Activated T-helper 2 cell treated with anti-CD3 and anti-CD28 coated beads, Interferon-gamma antibody, Interleukin-2, Interleukin-4, amounts not matched to agents 10 μg/mL and 5 μg/mL and 100 μg/mL, durations not matched to agents 14 hours and 24 hours and 36 hours (primary cell): ENCODE measurements around the gene ZMAT3. TPM values are rescaled to one million over a fixed set of nuclear protein-coding genes. Genes with fewer than 3 reads are reported as not detected.

Source experiments
- DNase-seq: peaks from one replicate; pipeline ENCODE4 v3.0.0; 2021; ENCODE audit warnings: low spot score
- H3K27ac Mint-ChIP-seq: one replicate; pipeline ENCODE4 v1.8.0; 2021; ENCODE audit warnings: mixed read lengths
- H3K27me3 Mint-ChIP-seq: one replicate; pipeline ENCODE4 v1.8.0; 2021; ENCODE audit warnings: low read depth, mixed read lengths
- H3K36me3 Mint-ChIP-seq: one replicate; pipeline ENCODE4 v1.8.0; 2021; ENCODE audit warnings: low read depth, mixed read lengths
- H3K4me1 Mint-ChIP-seq: one replicate; pipeline ENCODE4 v1.8.0; 2021; ENCODE audit warnings: low read depth, mixed read lengths
- H3K4me3 Mint-ChIP-seq: one replicate; pipeline ENCODE4 v1.8.0; 2021; ENCODE audit warnings: low read depth, mild to moderate bottlenecking, moderate library complexity, mixed read lengths
- H3K9me3 Mint-ChIP-seq: one replicate; pipeline ENCODE4 v1.8.0; 2021; ENCODE audit warnings: mixed read lengths
- intact Hi-C: fragments of 100-400 bp; cut with micrococcal nuclease; formaldehyde crosslinking; loops from one replicate; pipeline ENCODE4 v1.15.1; 2023
- total RNA-seq: library from RNA; stranded (reverse); gene quantifications from 2 replicates; pipeline ENCODE4 v1.2.3, GENCODE V29; 2022

ZMAT3 gene
- total RNA-seq, 1 donor from 2014 or later = 8.9 TPM

- Mint-ChIP-seq H3K27me3 (no peaks in the 10 kb centered on the region), H3K27ac (no peak overlapping the region), H3K4me3 (no peak overlapping the region), H3K4me1 (peaks cover 18% of the 10 kb centered on the region), H3K9me3 (no peaks in the 10 kb centered on the region), H3K36me3 (no peaks in the 10 kb centered on the region)
- intact Hi-C loops = no loop called here
- no peak for DNase-seq
Observed at GRCh38 chr3:179082416-179082815, 10.8 kb upstream of the ZMAT3 start.

- DNase-seq = no peak
- peaks cover 18% of the 10 kb centered on the region for H3K4me1 Mint-ChIP-seq
- no peaks in the 10 kb centered on the region for H3K36me3 Mint-ChIP-seq
- no peaks in the 10 kb centered on the region for H3K27me3 Mint-ChIP-seq
- intact Hi-C loops = no loop called here
- H3K27ac Mint-ChIP-seq = no peak overlapping the region
- H3K9me3 Mint-ChIP-seq = no peaks in the 10 kb centered on the region
- no peak overlapping the region for H3K4me3 Mint-ChIP-seq
Observed at GRCh38 chr3:179081885-179082284, 10.3 kb upstream of the ZMAT3 start.

GRCh38 chr3:179079537-179079936, 7.9 kb upstream of the ZMAT3 start:
- intact Hi-C loops = no loop called here
- Mint-ChIP-seq H3K4me1 (peaks cover 23% of the 10 kb centered on the region), H3K4me3 (no peak overlapping the region), H3K36me3 (no peaks in the 10 kb centered on the region), H3K27me3 (no peaks in the 10 kb centered on the region), H3K27ac (no peak overlapping the region), H3K9me3 (no peaks in the 10 kb centered on the region)
- no peak for DNase-seq

GRCh38 chr3:179076243-179077027, 4.8 kb upstream of the ZMAT3 start:
- Mint-ChIP-seq H3K36me3 (no peaks in the 10 kb centered on the region), H3K4me1 (peaks cover 22% of the 10 kb centered on the region), H3K9me3 (no peaks in the 10 kb centered on the region), H3K4me3 (no peak overlapping the region), H3K27me3 (no peaks in the 10 kb centered on the region), H3K27ac (no peak overlapping the region)
- intact Hi-C loops = no loop called here
- DNase-seq = no peak

GRCh38 chr3:179074656-179075055, 3.0 kb upstream of the ZMAT3 start:
- H3K4me1 Mint-ChIP-seq = peaks cover 24% of the 10 kb centered on the region
- no peak overlapping the region for H3K27ac Mint-ChIP-seq
- DNase-seq = no peak
- no peaks in the 10 kb centered on the region for H3K9me3 Mint-ChIP-seq
- no peaks in the 10 kb centered on the region for H3K27me3 Mint-ChIP-seq
- intact Hi-C loops = loop anchor here (5.0 kb wide), 2 partner anchors 37 to 528 kb away; partner anchors contain the start of genes MRPL47 and NDUFB5
- H3K36me3 Mint-ChIP-seq = peaks cover 2% of the 10 kb centered on the region
- no peak overlapping the region for H3K4me3 Mint-ChIP-seq

GRCh38 chr3:179073816-179074215, 2.2 kb upstream of the ZMAT3 start:
- Mint-ChIP-seq H3K4me3 (peak overlapping the region; percentile 42), H3K27me3 (no peaks in the 10 kb centered on the region), H3K36me3 (peaks cover 2% of the 10 kb centered on the region), H3K4me1 (peaks cover 28% of the 10 kb centered on the region), H3K9me3 (no peaks in the 10 kb centered on the region), H3K27ac (no peak overlapping the region)
- intact Hi-C loops = loop anchor here (5.0 kb wide), 2 partner anchors 37 to 528 kb away; partner anchors contain the start of genes MRPL47 and NDUFB5
- DNase-seq = no peak

GRCh38 chr3:179072100-179072438, 460 bp upstream of the ZMAT3 start:
- Mint-ChIP-seq H3K9me3 (no peaks in the 10 kb centered on the region), H3K27me3 (no peaks in the 10 kb centered on the region), H3K4me3 (peak overlapping the region; percentile 76), H3K27ac (peak overlapping the region; percentile 73), H3K4me1 (peaks cover 31% of the 10 kb centered on the region), H3K36me3 (peaks cover 7% of the 10 kb centered on the region)
- peak; percentile 36 for DNase-seq
- intact Hi-C loops = loop anchor here (5.0 kb wide), 2 partner anchors 35 to 530 kb away; partner anchors contain the start of genes MRPL47 and NDUFB5

- Mint-ChIP-seq H3K4me1 (peaks cover 31% of the 10 kb centered on the region), H3K4me3 (peak overlapping the region; percentile 98), H3K27ac (peak overlapping the region; percentile 94), H3K27me3 (no peaks in the 10 kb centered on the region), H3K36me3 (peaks cover 16% of the 10 kb centered on the region), H3K9me3 (no peaks in the 10 kb centered on the region)
- DNase-seq = no peak
- intact Hi-C loops = loop anchor here (1.0 to 5.0 kb wide), 6 partner anchors 34 to 531 kb away; partner anchors contain the start of genes ACTL6A, MRPL47, NDUFB5 and PIK3CA
Observed at GRCh38 chr3:179071027-179071322, 634 bp downstream of the ZMAT3 start.

- Mint-ChIP-seq H3K36me3 (peaks cover 18% of the 10 kb centered on the region), H3K27ac (no peak overlapping the region), H3K4me1 (peaks cover 27% of the 10 kb centered on the region), H3K4me3 (peak overlapping the region; percentile 17), H3K27me3 (no peaks in the 10 kb centered on the region), H3K9me3 (no peaks in the 10 kb centered on the region)
- DNase-seq = no peak
- intact Hi-C loops = loop anchor here (1.0 to 5.0 kb wide), 5 partner anchors 33 to 532 kb away; partner anchors contain the start of genes ACTL6A, MRPL47, NDUFB5 and ZNF639
Observed at GRCh38 chr3:179069762-179070390, 1.7 kb downstream of the ZMAT3 start.

- Mint-ChIP-seq H3K4me1 (peaks cover 23% of the 10 kb centered on the region), H3K27me3 (no peaks in the 10 kb centered on the region), H3K4me3 (peak overlapping the region; percentile 19), H3K27ac (no peak overlapping the region), H3K36me3 (peaks cover 26% of the 10 kb centered on the region), H3K9me3 (no peaks in the 10 kb centered on the region)
- peak; percentile 19 for DNase-seq
- intact Hi-C loops = loop anchor here (1.0 kb wide), 1 partner anchor 247 kb away; no protein-coding TSS in a partner anchor
Observed at GRCh38 chr3:179068779-179069530, 2.7 kb downstream of the ZMAT3 start.

GRCh38 chr3:179067839-179068238, 3.8 kb downstream of the ZMAT3 start:
- no peaks in the 10 kb centered on the region for H3K27me3 Mint-ChIP-seq
- intact Hi-C loops = no loop called here
- H3K9me3 Mint-ChIP-seq = no peaks in the 10 kb centered on the region
- peaks cover 16% of the 10 kb centered on the region for H3K4me1 Mint-ChIP-seq
- no peak overlapping the region for H3K4me3 Mint-ChIP-seq
- H3K27ac Mint-ChIP-seq = no peak overlapping the region
- H3K36me3 Mint-ChIP-seq = peaks cover 26% of the 10 kb centered on the region
- DNase-seq = no peak

GRCh38 chr3:179067291-179067690, 4.3 kb downstream of the ZMAT3 start:
- intact Hi-C loops = no loop called here
- H3K4me1 Mint-ChIP-seq = peaks cover 16% of the 10 kb centered on the region
- no peak overlapping the region for H3K27ac Mint-ChIP-seq
- H3K36me3 Mint-ChIP-seq = peaks cover 26% of the 10 kb centered on the region
- no peaks in the 10 kb centered on the region for H3K9me3 Mint-ChIP-seq
- H3K4me3 Mint-ChIP-seq = no peak overlapping the region
- H3K27me3 Mint-ChIP-seq = no peaks in the 10 kb centered on the region
- no peak for DNase-seq
